WTC11 (cell line): ENCODE measurements around the gene ACMSD. TPM values are rescaled to one million over a fixed set of nuclear protein-coding genes. Genes with fewer than 3 reads are reported as not detected.

Source experiments
- ATAC-seq: fragments of 200-7000 bp; cut with Tn5 transposase; 2 replicates; pipeline ENCODE4 v1.10.0; 2021; ENCODE audit warnings: mild to moderate bottlenecking, moderate library complexity
- CTCF ChIA-PET: fragments of 300-600 bp; sonication (Branson Sonifier 250); formaldehyde crosslinking; loops from one replicate; lab custom pipeline; 2021; ENCODE audit warnings: antibody characterized with exemption; lab: Charles Lee
- POLR2A ChIA-PET: fragments of 350-600 bp; sonication (Branson Sonifier 250); formaldehyde crosslinking; loops from one replicate; lab custom pipeline; 2021; ENCODE audit warnings: antibody characterized with exemption; lab: Charles Lee
- DNase-seq: peaks from one replicate; pipeline ENCODE4 v3.0.0; 2021; ENCODE audit warnings: low spot score
- H3K27ac Mint-ChIP-seq: 2 replicates; pipeline ENCODE4 v1.8.0; 2021; ENCODE audit warnings: mixed read lengths
- H3K27me3 Mint-ChIP-seq: 2 replicates; pipeline ENCODE4 v1.8.0; 2021; ENCODE audit warnings: low read depth, mild to moderate bottlenecking, moderate library complexity, mixed read lengths
- H3K36me3 Mint-ChIP-seq: 2 replicates; pipeline ENCODE4 v1.8.0; 2021; ENCODE audit warnings: mixed read lengths
- H3K4me1 Mint-ChIP-seq: 2 replicates; pipeline ENCODE4 v1.8.0; 2022; ENCODE audit warnings: mixed read lengths
- H3K4me3 Mint-ChIP-seq: 2 replicates; pipeline ENCODE4 v1.8.0; 2021; ENCODE audit warnings: mild to moderate bottlenecking, moderate library complexity, mixed read lengths
- H3K9me3 Mint-ChIP-seq: 2 replicates; pipeline ENCODE4 v1.8.0; 2021; ENCODE audit warnings: mixed read lengths
- CREM ChIP-seq: sonication (generic); formaldehyde crosslinking; IDR thresholded peaks from 2 replicates; pipeline ENCODE4 v1.8.1; 2022; ENCODE audit warnings: mild to moderate bottlenecking, missing genetic modification reagents, moderate library complexity
- ELF4 ChIP-seq: sonication (generic); formaldehyde crosslinking; IDR thresholded peaks from 2 replicates; pipeline ENCODE4 v1.8.1; 2022; ENCODE audit warnings: low read depth, mild to moderate bottlenecking, moderate library complexity, missing genetic modification reagents
- ETV6 ChIP-seq: sonication (generic); formaldehyde crosslinking; IDR thresholded peaks from 2 replicates; pipeline ENCODE4 v1.8.1; 2022; ENCODE audit warnings: mild to moderate bottlenecking, missing genetic modification reagents
- JAZF1 ChIP-seq: fragments of 250-450 bp; sonication (Bioruptor Pico); IDR thresholded peaks from 2 replicates; pipeline ENCODE4 v1.9.0; 2021; ENCODE audit warnings: moderate library complexity, mild to moderate bottlenecking, inconsistent platforms
- JUN ChIP-seq: sonication (generic); formaldehyde crosslinking; IDR thresholded peaks from 2 replicates; pipeline ENCODE4 v1.8.0; 2023; ENCODE audit warnings: mild to moderate bottlenecking, missing genetic modification reagents
- MXD4 ChIP-seq: fragments of 250-450 bp; sonication (Bioruptor Pico); IDR thresholded peaks from 2 replicates; pipeline ENCODE4 v1.8.0; 2021; ENCODE audit warnings: mild to moderate bottlenecking, moderate library complexity, borderline replicate concordance
- RORB ChIP-seq: fragments of 250-450 bp; sonication (Bioruptor Pico); IDR thresholded peaks from 2 replicates; pipeline ENCODE4 v1.9.0; 2021; ENCODE audit warnings: mild to moderate bottlenecking
- SMAD4 ChIP-seq: sonication (generic); formaldehyde crosslinking; IDR thresholded peaks from 2 replicates; pipeline ENCODE4 v1.8.0; 2022; ENCODE audit warnings: mild to moderate bottlenecking, missing genetic modification reagents
- ZBTB21 ChIP-seq: sonication (generic); formaldehyde crosslinking; IDR thresholded peaks from 2 replicates; pipeline ENCODE4 v1.8.1; 2023; ENCODE audit warnings: mild to moderate bottlenecking, missing genetic modification reagents, borderline replicate concordance
- ZNF396 ChIP-seq: fragments of 250-450 bp; sonication (Bioruptor Pico); IDR thresholded peaks from 2 replicates; pipeline ENCODE4 v1.8.0; 2021; ENCODE audit warnings: mild to moderate bottlenecking, moderate library complexity, borderline replicate concordance
- total RNA-seq: library from RNA; stranded (reverse); gene quantifications from 3 replicates; pipeline ENCODE4 v1.2.3, GENCODE V29; 2021
- TF ChIP-seq, protein P1 (sequence below): fragments of 250-450 bp; sonication (Bioruptor Pico); conservative IDR thresholded peaks from 2 replicates; pipeline ENCODE4 v1.9.0; 2021; ENCODE audit warnings: mild to moderate bottlenecking
- TF ChIP-seq, protein P2 (sequence below): fragments of 250-450 bp; sonication (Bioruptor Pico); IDR thresholded peaks from 2 replicates; pipeline ENCODE4 v1.9.0; 2021; ENCODE audit warnings: mild to moderate bottlenecking
- TF ChIP-seq, protein P3 (sequence below): sonication (generic); formaldehyde crosslinking; IDR thresholded peaks from 2 replicates; pipeline ENCODE4 v1.8.1; 2023; ENCODE audit warnings: mild to moderate bottlenecking, missing genetic modification reagents
- TF ChIP-seq, protein P4 (sequence below): sonication (generic); formaldehyde crosslinking; IDR thresholded peaks from 2 replicates; pipeline ENCODE4 v1.8.1; 2023; ENCODE audit warnings: mild to moderate bottlenecking, missing genetic modification reagents, borderline replicate concordance

The ACMSD gene
- total RNA-seq, 1 experiment from 2014 or later: not detected

DNA sequence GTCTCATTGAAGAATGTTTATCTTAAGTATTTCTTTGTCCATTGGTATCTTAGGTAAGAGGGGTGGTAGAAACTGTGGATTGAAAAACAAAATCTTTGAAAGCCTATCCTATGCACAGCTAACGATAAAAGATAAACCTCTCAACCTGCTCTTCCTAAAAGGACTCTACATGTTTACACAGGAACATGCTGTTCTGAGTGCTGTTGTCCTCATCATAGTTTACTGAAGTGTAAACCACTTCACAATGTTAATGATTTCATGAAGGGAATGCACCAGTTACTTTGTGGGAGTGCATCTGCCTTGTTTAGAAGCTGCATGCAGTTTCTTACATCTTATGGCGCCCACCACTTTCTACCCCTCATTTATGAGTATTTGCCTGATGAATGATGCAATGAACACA is 1.2 kb downstream of the ACMSD start (continued):
- TF ChIP-seq, protein P1, sequence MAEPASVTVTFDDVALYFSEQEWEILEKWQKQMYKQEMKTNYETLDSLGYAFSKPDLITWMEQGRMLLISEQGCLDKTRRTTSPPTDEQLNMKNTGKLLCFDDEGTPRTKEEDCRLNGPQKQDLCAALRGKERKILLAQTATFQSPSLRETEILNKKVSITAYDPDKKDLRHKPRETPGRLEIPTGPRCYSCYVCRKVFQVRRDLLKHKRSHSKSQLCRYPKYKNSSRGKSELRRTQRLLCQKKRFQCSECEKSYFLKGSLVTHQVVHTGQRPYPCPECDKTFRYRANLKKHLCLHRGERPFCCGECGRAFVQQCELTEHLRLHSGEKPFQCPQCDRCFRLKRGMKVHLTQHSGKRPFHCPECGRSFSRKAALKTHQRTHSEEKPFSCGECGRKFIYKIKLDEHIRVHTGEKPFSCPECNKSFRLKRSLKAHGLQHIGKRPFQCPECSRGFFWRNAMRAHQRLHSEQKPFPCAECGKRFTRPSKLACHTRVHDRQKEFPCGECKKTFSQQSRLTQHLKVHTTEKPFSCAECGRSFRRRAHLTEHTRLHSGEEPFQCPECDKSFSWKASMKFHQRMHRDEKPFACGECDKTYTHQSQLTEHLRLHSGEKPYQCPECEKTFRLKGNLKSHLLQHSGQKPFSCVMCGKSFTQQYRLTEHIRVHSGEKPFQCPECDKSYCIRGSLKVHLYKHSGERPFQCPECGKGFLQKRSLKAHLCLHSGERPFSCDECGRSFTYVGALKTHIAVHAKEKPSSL (CRISPR knock-in tag): no peak
- TF ChIP-seq, protein P2, sequence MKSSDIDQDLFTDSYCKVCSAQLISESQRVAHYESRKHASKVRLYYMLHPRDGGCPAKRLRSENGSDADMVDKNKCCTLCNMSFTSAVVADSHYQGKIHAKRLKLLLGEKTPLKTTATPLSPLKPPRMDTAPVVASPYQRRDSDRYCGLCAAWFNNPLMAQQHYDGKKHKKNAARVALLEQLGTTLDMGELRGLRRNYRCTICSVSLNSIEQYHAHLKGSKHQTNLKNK (CRISPR knock-in tag): no peak
- no peak for TF ChIP-seq RORB
- no peak for TF ChIP-seq ZBTB21 (CRISPR knock-in tag)

DNA sequence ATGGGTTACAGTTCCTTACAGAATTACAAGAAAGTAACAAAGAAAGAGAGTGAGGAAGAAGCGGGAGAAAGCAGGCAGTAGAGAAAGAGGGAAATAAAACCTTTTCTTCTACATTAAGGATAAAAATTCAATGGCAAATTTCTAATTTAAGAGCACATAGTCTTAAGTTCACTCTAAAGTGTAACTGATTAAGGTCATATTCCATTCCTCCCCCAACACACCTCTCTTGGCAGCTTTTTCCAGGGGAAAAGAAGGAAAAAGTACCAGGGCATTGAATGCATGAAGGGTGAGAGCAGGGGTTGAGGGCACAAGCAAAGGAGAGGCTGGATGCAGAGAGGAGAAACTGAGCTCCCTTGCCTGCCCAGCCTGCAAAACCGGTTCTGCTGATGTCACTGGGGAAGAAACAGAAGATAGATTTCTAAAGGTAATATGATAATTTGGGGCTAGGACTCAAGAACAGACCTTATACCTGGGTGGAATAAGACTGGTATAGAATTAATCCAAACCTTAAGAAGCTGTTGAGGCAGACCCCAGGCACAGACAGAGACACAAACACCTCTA is 4.6 kb downstream of the ACMSD start:
- Mint-ChIP-seq H3K27ac (no peak overlapping the region), H3K27me3 (no peaks in the 10 kb centered on the region), H3K4me3 (no peak overlapping the region), H3K36me3 (no peaks in the 10 kb centered on the region), H3K9me3 (peaks cover 7% of the 10 kb centered on the region), H3K4me1 (peaks cover 19% of the 10 kb centered on the region; the same call in 1 of the 2 replicates)
- POLR2A ChIA-PET: no interaction called here
- ATAC-seq (no peak), DNase-seq (no peak)
- TF ChIP-seq, protein P1 (CRISPR knock-in tag): no peak
- TF ChIP-seq ETV6 (CRISPR knock-in tag): no peak
- TF ChIP-seq JUN (CRISPR knock-in tag): no peak
- no peak for TF ChIP-seq CREM (CRISPR knock-in tag)
- TF ChIP-seq, protein P3, sequence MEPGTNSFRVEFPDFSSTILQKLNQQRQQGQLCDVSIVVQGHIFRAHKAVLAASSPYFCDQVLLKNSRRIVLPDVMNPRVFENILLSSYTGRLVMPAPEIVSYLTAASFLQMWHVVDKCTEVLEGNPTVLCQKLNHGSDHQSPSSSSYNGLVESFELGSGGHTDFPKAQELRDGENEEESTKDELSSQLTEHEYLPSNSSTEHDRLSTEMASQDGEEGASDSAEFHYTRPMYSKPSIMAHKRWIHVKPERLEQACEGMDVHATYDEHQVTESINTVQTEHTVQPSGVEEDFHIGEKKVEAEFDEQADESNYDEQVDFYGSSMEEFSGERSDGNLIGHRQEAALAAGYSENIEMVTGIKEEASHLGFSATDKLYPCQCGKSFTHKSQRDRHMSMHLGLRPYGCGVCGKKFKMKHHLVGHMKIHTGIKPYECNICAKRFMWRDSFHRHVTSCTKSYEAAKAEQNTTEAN (CRISPR knock-in tag): no peak
- CTCF ChIA-PET: interaction anchor here (1.4 kb wide), 1 partner anchor 60 kb away, joined by 3 read pairs; no protein-coding TSS in a partner anchor

DNA sequence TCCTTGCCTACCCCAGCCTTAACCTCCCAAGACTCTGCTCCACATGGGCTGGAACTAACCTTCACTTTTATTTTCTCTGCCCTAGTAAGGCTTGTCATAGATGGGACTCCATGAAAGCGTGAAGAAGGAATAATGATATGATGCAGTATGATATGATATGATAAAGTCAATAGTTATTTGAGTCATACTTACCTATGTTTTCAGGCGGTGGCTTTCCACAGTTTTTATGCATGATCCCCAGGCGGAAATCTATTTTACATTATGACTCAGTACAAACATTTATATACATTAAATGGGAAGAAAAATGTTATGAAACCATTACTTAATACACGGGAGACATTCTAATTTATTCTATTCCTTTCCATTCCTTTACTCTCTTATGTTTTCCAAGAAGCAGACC is 5.6 kb downstream of the ACMSD start:
- TF ChIP-seq JAZF1 (CRISPR knock-in tag) (no peak), MXD4 (no peak), ELF4 (CRISPR knock-in tag) (no peak), SMAD4 (CRISPR knock-in tag) (no peak), ZNF396 (CRISPR knock-in tag) (no peak)
- TF ChIP-seq, protein P4, sequence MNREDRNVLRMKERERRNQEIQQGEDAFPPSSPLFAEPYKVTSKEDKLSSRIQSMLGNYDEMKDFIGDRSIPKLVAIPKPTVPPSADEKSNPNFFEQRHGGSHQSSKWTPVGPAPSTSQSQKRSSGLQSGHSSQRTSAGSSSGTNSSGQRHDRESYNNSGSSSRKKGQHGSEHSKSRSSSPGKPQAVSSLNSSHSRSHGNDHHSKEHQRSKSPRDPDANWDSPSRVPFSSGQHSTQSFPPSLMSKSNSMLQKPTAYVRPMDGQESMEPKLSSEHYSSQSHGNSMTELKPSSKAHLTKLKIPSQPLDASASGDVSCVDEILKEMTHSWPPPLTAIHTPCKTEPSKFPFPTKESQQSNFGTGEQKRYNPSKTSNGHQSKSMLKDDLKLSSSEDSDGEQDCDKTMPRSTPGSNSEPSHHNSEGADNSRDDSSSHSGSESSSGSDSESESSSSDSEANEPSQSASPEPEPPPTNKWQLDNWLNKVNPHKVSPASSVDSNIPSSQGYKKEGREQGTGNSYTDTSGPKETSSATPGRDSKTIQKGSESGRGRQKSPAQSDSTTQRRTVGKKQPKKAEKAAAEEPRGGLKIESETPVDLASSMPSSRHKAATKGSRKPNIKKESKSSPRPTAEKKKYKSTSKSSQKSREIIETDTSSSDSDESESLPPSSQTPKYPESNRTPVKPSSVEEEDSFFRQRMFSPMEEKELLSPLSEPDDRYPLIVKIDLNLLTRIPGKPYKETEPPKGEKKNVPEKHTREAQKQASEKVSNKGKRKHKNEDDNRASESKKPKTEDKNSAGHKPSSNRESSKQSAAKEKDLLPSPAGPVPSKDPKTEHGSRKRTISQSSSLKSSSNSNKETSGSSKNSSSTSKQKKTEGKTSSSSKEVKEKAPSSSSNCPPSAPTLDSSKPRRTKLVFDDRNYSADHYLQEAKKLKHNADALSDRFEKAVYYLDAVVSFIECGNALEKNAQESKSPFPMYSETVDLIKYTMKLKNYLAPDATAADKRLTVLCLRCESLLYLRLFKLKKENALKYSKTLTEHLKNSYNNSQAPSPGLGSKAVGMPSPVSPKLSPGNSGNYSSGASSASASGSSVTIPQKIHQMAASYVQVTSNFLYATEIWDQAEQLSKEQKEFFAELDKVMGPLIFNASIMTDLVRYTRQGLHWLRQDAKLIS (CRISPR knock-in tag): no peak
- ATAC-seq (no peak), DNase-seq (no peak)
- peaks cover 7% of the 10 kb centered on the region for H3K9me3 Mint-ChIP-seq
- H3K36me3 Mint-ChIP-seq: no peaks in the 10 kb centered on the region
- POLR2A ChIA-PET: no interaction called here
- H3K27me3 Mint-ChIP-seq: no peaks in the 10 kb centered on the region
- peaks cover 19% of the 10 kb centered on the region; the same call in 1 of the 2 replicates for H3K4me1 Mint-ChIP-seq
- no peak overlapping the region for H3K27ac Mint-ChIP-seq
- CTCF ChIA-PET: interaction anchor here (1.4 kb wide), 1 partner anchor 61 kb away, joined by 3 read pairs; no protein-coding TSS in a partner anchor
- H3K4me3 Mint-ChIP-seq: no peak overlapping the region
